Measurements from ENCODE around the gene ADAMTS18.

Gene ADAMTS18

GRCh38 chr16:77434022-77434529 lies 758 bp downstream of the ADAMTS18 start:
- DNase-seq (ENCODE audit: insufficient read length) = no peak
- TF ChIP-seq TAF1 (IDR thresholded peaks at IDR 0.05; ENCODE audit: borderline replicate concordance, low read depth, low read length) (no peak), POLR2A (IDR thresholded peaks at IDR 0.05; ENCODE audit: low read depth, low read length) (no peak), POLR2AphosphoS5 (IDR thresholded peaks at IDR 0.05; ENCODE audit: low read depth, low read length) (no peak)
- FAIRE-seq = no peak

DNA sequence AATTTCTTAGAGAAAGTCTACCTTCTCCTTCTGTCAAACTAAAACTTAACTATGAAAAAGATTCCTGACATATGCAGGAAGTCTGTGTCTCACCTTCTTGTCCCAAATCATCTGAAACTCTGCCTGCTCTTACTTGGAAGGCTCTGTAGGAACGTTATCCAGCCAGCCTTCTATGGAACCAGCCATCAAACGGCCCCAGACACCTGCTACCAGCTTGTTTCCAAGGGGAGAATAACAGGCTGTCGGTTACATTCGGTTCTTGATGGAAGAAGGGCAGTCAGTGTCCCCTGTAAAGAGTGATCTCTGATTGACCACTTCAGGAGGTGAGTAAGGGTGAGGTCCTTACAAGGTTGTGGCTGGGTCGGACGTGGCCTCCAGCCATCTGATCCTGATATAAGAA lies 1.7 kb downstream of the ADAMTS18 start:
- DNase-seq (ENCODE audit: insufficient read length) (no peak), FAIRE-seq (no peak)
- TF ChIP-seq TAF1 (IDR thresholded peaks at IDR 0.05; ENCODE audit: borderline replicate concordance, low read depth, low read length) (no peak), POLR2AphosphoS5 (IDR thresholded peaks at IDR 0.05; ENCODE audit: low read depth, low read length) (no peak), POLR2A (IDR thresholded peaks at IDR 0.05; ENCODE audit: low read depth, low read length) (no peak)

DNA sequence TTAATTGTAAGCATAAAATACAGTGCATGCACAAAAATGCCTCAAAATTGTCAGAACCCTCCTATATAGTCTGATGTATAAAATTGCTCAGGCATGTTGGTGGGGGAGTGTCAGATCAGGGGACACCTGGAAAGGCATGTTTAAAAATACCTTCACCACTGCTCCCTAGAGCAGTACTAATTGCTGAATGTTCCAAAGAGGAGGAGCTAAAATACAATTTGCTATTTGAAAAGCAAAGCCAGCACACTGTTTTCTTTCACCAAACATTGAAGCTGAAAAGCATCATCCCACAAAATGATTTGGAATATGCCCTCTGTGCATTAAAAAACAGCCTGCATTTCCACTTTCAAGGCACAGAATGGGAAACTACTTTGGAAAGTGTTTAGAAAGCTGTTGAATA lies 2.6 kb downstream of the ADAMTS18 start:
- TF ChIP-seq TAF1 (IDR thresholded peaks at IDR 0.05; ENCODE audit: borderline replicate concordance, low read depth, low read length) (no peak), POLR2A (IDR thresholded peaks at IDR 0.05; ENCODE audit: low read depth, low read length) (no peak), POLR2AphosphoS5 (IDR thresholded peaks at IDR 0.05; ENCODE audit: low read depth, low read length) (no peak)
- DNase-seq (ENCODE audit: insufficient read length) = no peak
- no peak for FAIRE-seq

GRCh38 chr16:77430787-77431585 lies 3.8 kb downstream of the ADAMTS18 start:
- no peak for DNase-seq (ENCODE audit: insufficient read length)
- TF ChIP-seq POLR2AphosphoS5 (IDR thresholded peaks at IDR 0.05; ENCODE audit: low read depth, low read length) (no peak), POLR2A (IDR thresholded peaks at IDR 0.05; ENCODE audit: low read depth, low read length) (no peak), TAF1 (IDR thresholded peaks at IDR 0.05; ENCODE audit: borderline replicate concordance, low read depth, low read length) (no peak)
- no peak for FAIRE-seq

- DNase-seq (ENCODE audit: insufficient read length) (no peak), FAIRE-seq (no peak)
- TF ChIP-seq TAF1 (IDR thresholded peaks at IDR 0.05; ENCODE audit: borderline replicate concordance, low read depth, low read length) = no peak
- TF ChIP-seq POLR2AphosphoS5 (IDR thresholded peaks at IDR 0.05; ENCODE audit: low read depth, low read length) = no peak
- TF ChIP-seq POLR2A (IDR thresholded peaks at IDR 0.05; ENCODE audit: low read depth, low read length) = no peak
Measured at GRCh38 chr16:77430360-77430759, 4.5 kb downstream of the ADAMTS18 start.

- TF ChIP-seq POLR2A (IDR thresholded peaks at IDR 0.05; ENCODE audit: low read depth, low read length) = no peak
- TF ChIP-seq TAF1 (IDR thresholded peaks at IDR 0.05; ENCODE audit: borderline replicate concordance, low read depth, low read length) = no peak
- TF ChIP-seq POLR2AphosphoS5 (IDR thresholded peaks at IDR 0.05; ENCODE audit: low read depth, low read length) = no peak
- no peak for FAIRE-seq
- no peak for DNase-seq (ENCODE audit: insufficient read length)
Measured at GRCh38 chr16:77424871-77425604, 9.8 kb downstream of the ADAMTS18 start.

DNA sequence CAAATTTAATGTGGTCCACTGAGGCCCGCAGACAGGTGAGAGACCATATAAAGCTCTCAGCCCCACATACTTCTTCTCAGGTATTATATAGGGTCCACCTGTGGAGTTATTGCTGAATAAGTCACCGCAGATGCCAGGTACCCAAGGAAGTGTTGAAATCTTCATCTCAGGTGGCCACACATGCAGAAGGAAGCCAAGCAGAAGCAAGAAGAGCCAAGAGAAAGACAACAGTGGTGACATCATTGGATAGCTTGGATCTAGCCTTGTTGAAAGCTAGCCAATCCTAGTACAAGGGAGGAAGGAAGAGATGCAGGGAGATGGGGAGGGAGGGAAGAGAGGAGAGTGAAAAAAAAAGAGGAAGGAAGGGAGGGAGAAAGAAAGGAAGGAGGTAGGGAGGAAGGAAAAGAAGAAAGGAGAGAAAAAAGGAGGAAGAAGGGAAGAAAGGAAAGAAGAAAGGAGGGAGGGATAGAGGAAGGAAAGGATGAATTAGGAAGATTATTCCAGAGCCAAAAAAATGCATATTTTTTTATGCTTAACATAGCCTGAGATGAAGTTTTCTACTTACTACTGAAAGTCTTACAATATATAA lies 12.5 kb downstream of the ADAMTS18 start:
- FAIRE-seq (no peak), DNase-seq (ENCODE audit: insufficient read length) (no peak)
- TF ChIP-seq POLR2AphosphoS5 (IDR thresholded peaks at IDR 0.05; ENCODE audit: low read depth, low read length) = no peak
- no peak for TF ChIP-seq TAF1 (IDR thresholded peaks at IDR 0.05; ENCODE audit: borderline replicate concordance, low read depth, low read length)
- no peak for TF ChIP-seq POLR2A (IDR thresholded peaks at IDR 0.05; ENCODE audit: low read depth, low read length)

GRCh38 chr16:77416939-77417480 lies 17.8 kb downstream of the ADAMTS18 start:
- DNase-seq (ENCODE audit: insufficient read length) = no peak
- no peak for FAIRE-seq
- TF ChIP-seq TAF1 (IDR thresholded peaks at IDR 0.05; ENCODE audit: borderline replicate concordance, low read depth, low read length) (no peak), POLR2A (IDR thresholded peaks at IDR 0.05; ENCODE audit: low read depth, low read length) (no peak), POLR2AphosphoS5 (IDR thresholded peaks at IDR 0.05; ENCODE audit: low read depth, low read length) (no peak)

- DNase-seq (ENCODE audit: insufficient read length) = no peak
- TF ChIP-seq TAF1 (IDR thresholded peaks at IDR 0.05; ENCODE audit: borderline replicate concordance, low read depth, low read length) (no peak), POLR2AphosphoS5 (IDR thresholded peaks at IDR 0.05; ENCODE audit: low read depth, low read length) (no peak), POLR2A (IDR thresholded peaks at IDR 0.05; ENCODE audit: low read depth, low read length) (no peak)
- no peak for FAIRE-seq
Measured at GRCh38 chr16:77414752-77415231, 20.0 kb downstream of the ADAMTS18 start.

DNA sequence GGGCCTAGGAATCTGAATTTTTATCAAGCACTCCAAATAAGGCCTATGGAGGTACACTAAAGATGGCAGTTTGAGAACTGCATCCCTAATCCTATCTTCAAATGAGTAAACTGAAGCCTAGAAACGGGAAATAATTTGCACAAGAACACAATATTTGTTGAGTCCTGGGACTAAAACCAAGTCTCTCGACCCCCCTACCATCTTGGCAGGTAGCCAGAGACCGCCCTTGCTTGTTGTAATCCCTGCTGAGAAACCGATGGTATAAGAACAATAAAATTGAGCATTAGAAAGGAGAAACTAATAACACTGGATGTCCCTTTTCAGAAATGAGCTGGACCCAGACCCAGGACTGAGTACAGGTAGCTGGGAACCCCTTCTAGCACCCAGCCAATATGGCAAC lies 24.4 kb downstream of the ADAMTS18 start:
- TF ChIP-seq POLR2AphosphoS5 (IDR thresholded peaks at IDR 0.05; ENCODE audit: low read depth, low read length) (no peak), POLR2A (IDR thresholded peaks at IDR 0.05; ENCODE audit: low read depth, low read length) (no peak), TAF1 (IDR thresholded peaks at IDR 0.05; ENCODE audit: borderline replicate concordance, low read depth, low read length) (no peak)
- no peak for FAIRE-seq
- no peak for DNase-seq (ENCODE audit: insufficient read length)

- TF ChIP-seq POLR2AphosphoS5 (IDR thresholded peaks at IDR 0.05; ENCODE audit: low read depth, low read length) (no peak), POLR2A (IDR thresholded peaks at IDR 0.05; ENCODE audit: low read depth, low read length) (no peak), TAF1 (IDR thresholded peaks at IDR 0.05; ENCODE audit: borderline replicate concordance, low read depth, low read length) (no peak)
- no peak for DNase-seq (ENCODE audit: insufficient read length)
- no peak for FAIRE-seq
Measured at GRCh38 chr16:77409311-77409710, 25.5 kb downstream of the ADAMTS18 start.
